ENCODE results near the gene CASK. TPM values are rescaled to one million over a fixed set of nuclear protein-coding genes. Genes with fewer than 3 reads are reported as not detected.
A peak's percentile ranks its signal among the peaks of the same experiment; 100 is the strongest.

The CASK gene
- total and polyA plus RNA-seq, 2 donors from 2014 or later = 15.9 to 58.9 TPM

GRCh38 chrX:41870719-41871151 lies 52.6 kb downstream of the CASK start:
- intact Hi-C loops (cut with DNase I) = no loop called here
- no peaks in the 10 kb centered on the region for H3K9me3 ChIP-seq (ENCODE audit: control insufficient read depth in 2 of 3, insufficient read depth in 1 of 3, low read length in 3 of 3)
- H3K9ac ChIP-seq (ENCODE audit: low read length in 3 of 3) = no peak overlapping the region
- H3K36me3 ChIP-seq (ENCODE audit: control insufficient read depth in 2 of 3, insufficient read depth in 3 of 3, low read length in 3 of 3) = no peaks in the 10 kb centered on the region
- H3K4me3 ChIP-seq (ENCODE audit: low read length in 3 of 3) = no peak overlapping the region
- no peak for TF ChIP-seq CTCF (IDR thresholded peaks at IDR 0.05; ENCODE audit: borderline replicate concordance, extremely low read depth, insufficient read depth)
- no peaks in the 10 kb centered on the region for H3K4me1 ChIP-seq (ENCODE audit: control insufficient read depth in 2 of 3, insufficient read depth in 2 of 3, low read depth in 1 of 3, low read length in 3 of 3)
- no peak overlapping the region for H3K27ac ChIP-seq (ENCODE audit: low read depth in 2 of 2, low read length in 2 of 2)
- FAIRE-seq (no peak), DNase-seq (no peak)
- H3K27me3 ChIP-seq (ENCODE audit: control insufficient read depth, insufficient read depth, low read length) = no peaks in the 10 kb centered on the region

DNA sequence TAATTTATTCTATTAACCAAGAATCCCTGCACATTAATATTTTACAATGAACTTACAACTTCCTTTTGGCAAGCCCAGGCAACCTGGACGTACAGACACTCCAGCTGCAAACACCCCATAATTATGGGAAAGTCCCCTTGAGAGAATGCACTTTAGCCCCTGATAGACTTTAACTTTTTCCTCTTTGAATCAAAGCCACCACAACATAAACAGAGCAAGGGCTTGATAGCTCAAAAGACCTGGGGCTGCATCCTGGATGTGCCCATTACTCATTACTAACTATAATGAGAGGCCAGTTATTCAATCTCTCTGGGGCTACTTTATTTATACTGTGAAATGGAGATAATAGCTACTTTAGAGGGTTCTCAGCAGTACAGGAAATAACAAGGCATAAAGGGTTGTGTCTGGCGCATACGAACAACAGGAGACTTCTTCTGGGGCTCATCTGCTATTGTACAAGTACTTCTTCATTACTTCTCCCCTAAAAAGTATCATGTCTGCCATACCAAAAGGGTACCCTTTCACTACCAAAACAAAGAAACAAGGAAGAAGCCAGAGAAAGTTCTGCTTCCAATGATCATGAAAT lies 54.9 kb downstream of the CASK start:
- Histone ChIP-seq H3K27me3 (ENCODE audit: control insufficient read depth, insufficient read depth, low read length) (no peaks in the 10 kb centered on the region), H3K9me3 (ENCODE audit: control insufficient read depth in 2 of 3, insufficient read depth in 1 of 3, low read length in 3 of 3) (no peaks in the 10 kb centered on the region), H3K27ac (ENCODE audit: low read depth in 2 of 2, low read length in 2 of 2) (no peak overlapping the region), H3K4me3 (ENCODE audit: low read length in 3 of 3) (no peak overlapping the region), H3K36me3 (ENCODE audit: control insufficient read depth in 2 of 3, insufficient read depth in 3 of 3, low read length in 3 of 3) (no peaks in the 10 kb centered on the region), H3K9ac (ENCODE audit: low read length in 3 of 3) (no peak overlapping the region), H3K4me1 (ENCODE audit: control insufficient read depth in 2 of 3, insufficient read depth in 2 of 3, low read depth in 1 of 3, low read length in 3 of 3) (no peaks in the 10 kb centered on the region)
- TF ChIP-seq CTCF (IDR thresholded peaks at IDR 0.05; ENCODE audit: borderline replicate concordance, extremely low read depth, insufficient read depth) = no peak
- DNase-seq (no peak), FAIRE-seq (no peak)
- intact Hi-C loops (cut with DNase I) = no loop called here

DNA sequence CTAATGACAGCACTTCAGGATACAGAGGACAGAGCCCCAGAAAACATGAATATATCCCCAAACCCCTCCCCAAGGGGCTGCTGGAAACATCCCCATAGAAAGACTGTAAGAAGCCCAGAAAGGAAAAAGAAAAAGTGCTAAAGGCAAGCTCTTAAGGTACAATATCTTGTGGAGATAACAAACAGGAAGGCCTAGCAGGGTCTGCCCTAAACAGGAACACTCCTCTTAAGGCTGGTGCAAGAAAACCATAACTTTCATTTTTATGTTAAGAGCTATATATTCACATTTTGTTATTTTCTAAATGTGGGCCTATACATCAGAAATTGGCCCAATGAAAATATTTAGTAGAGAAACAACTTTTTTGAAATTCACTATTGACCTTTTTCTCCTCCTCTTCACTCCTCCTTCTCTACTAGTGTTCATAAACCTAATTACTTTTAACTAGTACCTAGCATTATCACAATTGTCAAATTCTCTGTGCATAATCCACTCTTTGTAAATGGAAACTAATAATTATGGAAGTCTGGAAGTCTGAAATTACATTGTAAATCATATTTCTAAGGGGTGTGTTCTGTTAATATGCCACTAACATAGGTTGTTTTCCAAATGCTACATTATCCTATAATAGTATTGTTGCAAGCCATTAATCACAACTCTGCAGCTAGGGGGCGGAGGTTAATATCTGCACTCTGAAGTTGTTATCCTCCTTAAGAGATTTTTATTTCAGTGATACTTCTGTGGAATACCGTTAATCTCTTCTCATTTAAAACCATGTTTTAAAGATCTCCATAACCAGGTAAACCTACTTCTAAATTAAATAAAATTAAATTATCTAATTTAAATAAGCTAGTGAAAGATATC lies 59.8 kb downstream of the CASK start:
- peak; percentile 38 for FAIRE-seq

More for the DNA sequence above, 59.8 kb downstream of the CASK start:
- H3K9me3 ChIP-seq (ENCODE audit: control insufficient read depth in 2 of 3, insufficient read depth in 1 of 3, low read length in 3 of 3) = no peaks in the 10 kb centered on the region
- H3K27me3 ChIP-seq (ENCODE audit: control insufficient read depth, insufficient read depth, low read length) = no peaks in the 10 kb centered on the region
- DNase-seq = no peak
- no peaks in the 10 kb centered on the region for H3K36me3 ChIP-seq (ENCODE audit: control insufficient read depth in 2 of 3, insufficient read depth in 3 of 3, low read length in 3 of 3)
- intact Hi-C loops (cut with DNase I) = no loop called here
- no peak for TF ChIP-seq CTCF (IDR thresholded peaks at IDR 0.05; ENCODE audit: borderline replicate concordance, extremely low read depth, insufficient read depth)
- H3K27ac ChIP-seq (ENCODE audit: low read depth in 2 of 2, low read length in 2 of 2) = no peak overlapping the region
- no peaks in the 10 kb centered on the region for H3K4me1 ChIP-seq (ENCODE audit: control insufficient read depth in 2 of 3, insufficient read depth in 2 of 3, low read depth in 1 of 3, low read length in 3 of 3)
- H3K4me3 ChIP-seq (ENCODE audit: low read length in 3 of 3) = no peak overlapping the region
- H3K9ac ChIP-seq (ENCODE audit: low read length in 3 of 3) = no peak overlapping the region

Measured in kidney (tissue), 14 donors.